H1 (cell line): ENCODE measurements around the gene GYPE.
"Not testable (repeated sequence)": the region's sequence is repeated elsewhere in the genome, so short reads cannot be mapped to it uniquely, and the experiment has no call there.

Experiments
- ATF2 ChIP-seq: IDR thresholded peaks from 2 replicates; pipeline ENCODE4 v1.6.1; 2012; ENCODE audit warnings: low read length, inconsistent platforms
- CHD2 ChIP-seq: IDR thresholded peaks from 2 replicates; pipeline ENCODE4 v1.6.1; 2012; ENCODE audit warnings: low read length, improper control_type of control experiment
- CTCF ChIP-seq, 3 experiments: IDR thresholded peaks; 1 replicate in 2 of 3; 2 replicates in 1 of 3; pipeline versions ENCODE4 v1.5.1 to v1.6.1; 2011; ENCODE audit warnings: low read length in 3 of 3, mild to moderate bottlenecking in 3 of 3, inconsistent platforms in 2 of 3, low read depth in 1 of 3, moderate library complexity in 1 of 3; ENCODE audit not compliant: insufficient read depth in 1 of 3; ENCODE audit errors: control extremely low read depth in 1 of 3
- EGR1 ChIP-seq: IDR thresholded peaks from 2 replicates; pipeline ENCODE4 v1.6.1; 2011; ENCODE audit warnings: low read depth, low read length, borderline replicate concordance
- EP300 ChIP-seq, 2 experiments: IDR thresholded peaks; 1 replicate in 1 of 2; 2 replicates in 1 of 2; pipeline ENCODE4 v1.6.1; 2011 to 2012; ENCODE audit warnings: low read depth in 2 of 2, low read length in 2 of 2, mild to moderate bottlenecking in 2 of 2, borderline replicate concordance in 1 of 2, inconsistent platforms in 1 of 2, moderate library complexity in 1 of 2
- RAD21 ChIP-seq, 2 experiments: IDR thresholded peaks in 1 of 2; conservative IDR thresholded peaks in 1 of 2; 2 replicates each; pipeline ENCODE4 v1.6.1; 2011; ENCODE audit warnings: low read depth in 2 of 2, low read length in 2 of 2, improper control_type of control experiment in 1 of 2, inconsistent platforms in 1 of 2, mild to moderate bottlenecking in 1 of 2, moderate library complexity in 1 of 2
- SUZ12 ChIP-seq: fragments of 200-600 bp; sonication (generic); IDR thresholded peaks from 2 replicates; pipeline ENCODE4 v1.6.1; 2012; ENCODE audit warnings: mild to moderate bottlenecking, inconsistent platforms, low read length, moderate library complexity, mixed read lengths

GRCh38 chr4:143950185-143950584, 44.8 kb upstream of the GYPE start:
- not testable (repeated sequence) for TF ChIP-seq EGR1; RAD21 (IDR thresholded peaks at IDR 0.05 in 1 of 2, conservative IDR thresholded peaks at IDR 0.05 in 1 of 2; ENCODE audit: low read depth in 2 of 2, low read length in 2 of 2); EP300 (IDR thresholded peaks at IDR 0.05; ENCODE audit: borderline replicate concordance in 1 of 2, low read depth in 2 of 2, low read length in 2 of 2); CHD2; CTCF (IDR thresholded peaks at IDR 0.05; ENCODE audit: control extremely low read depth in 1 of 3, insufficient read depth in 1 of 3, low read depth in 1 of 3, low read length in 3 of 3); ATF2; SUZ12
